Colonic mucosa (tissue), 4 donors: ENCODE data around the gene RHOBTB1. TPM values are rescaled to one million over a fixed set of nuclear protein-coding genes. Genes with fewer than 3 reads are reported as not detected.

Source experiments
- DNase-seq: peaks from one replicate; pipeline ENCODE4 v3.0.0-alpha.2; 2020
- H3K27ac ChIP-seq: fragments of 200-600 bp; one replicate; pipeline ENCODE4 v1.8.0; 2021
- H3K27me3 ChIP-seq: fragments of 200-600 bp; one replicate; pipeline ENCODE4 v1.8.0; 2021
- H3K36me3 ChIP-seq: fragments of 200-600 bp; one replicate; pipeline ENCODE4 v1.8.0; 2021
- H3K4me1 ChIP-seq: fragments of 200-600 bp; one replicate; pipeline ENCODE4 v1.8.0; 2021; ENCODE audit warnings: mild to moderate bottlenecking
- H3K4me3 ChIP-seq: fragments of 200-600 bp; one replicate; pipeline ENCODE4 v1.8.0; 2021
- H3K9ac ChIP-seq, 2 donors: one replicate each; pipeline ENCODE4 v1.7.0; 2013; ENCODE audit warnings: control low read depth in 2 of 2, low read depth in 2 of 2, low read length in 2 of 2
- H3K9me3 ChIP-seq: fragments of 200-600 bp; one replicate; pipeline ENCODE4 v1.8.0; 2021
- CTCF ChIP-seq: fragments of 200-600 bp; IDR thresholded peaks from one replicate; pipeline ENCODE4 v1.8.0; 2022; ENCODE audit warnings: antibody characterized with exemption, mild to moderate bottlenecking
- intact Hi-C: fragments of 100-400 bp; cut with DNase I; formaldehyde crosslinking; loops from one replicate; pipeline ENCODE4 v1.14.1; 2022
- total RNA-seq, 2 donors: library from RNA; stranded (reverse); fragmentation: NEBNext Ultra II Directional in 1 of 2; extraction: Animal tissue kit (Norgen Biotek cat#: 25700) in 1 of 2; gene quantifications; one replicate each; pipeline ENCODE4 v1.2.1, GENCODE V29; 2021
- donor health status: healthy.
- donor health status: DM: no; HTN: no; CAD: no.
- donor health status: DM: no; HTN: no; CAD: no.

The RHOBTB1 gene
- total RNA-seq, 2 donors from 2014 or later = 2.5 to 4.9 TPM

DNA sequence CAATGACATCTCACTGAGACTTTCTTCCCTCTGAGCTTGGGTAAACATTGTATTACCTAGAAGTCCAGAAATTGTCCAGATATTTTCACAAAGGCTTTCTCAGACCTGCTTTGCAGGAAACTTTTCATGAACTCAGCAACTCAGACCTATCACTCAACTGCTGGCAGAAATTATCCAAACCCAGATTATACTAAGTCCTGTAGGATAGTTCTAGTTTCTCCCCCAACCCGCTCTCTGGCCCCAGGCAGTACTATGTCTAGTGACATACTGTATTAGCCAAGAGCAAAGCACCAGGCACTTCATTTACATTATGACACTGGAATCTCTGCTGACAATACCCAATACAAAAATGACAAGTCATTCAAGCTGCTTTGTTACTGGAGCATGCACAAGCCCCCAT is 75.0 kb downstream of the RHOBTB1 start:
- no peaks in the 10 kb centered on the region for H3K27me3 ChIP-seq
- intact Hi-C loops = no loop called here
- no peak overlapping the region for H3K4me3 ChIP-seq
- no peaks in the 10 kb centered on the region for H3K9me3 ChIP-seq
- no peak overlapping the region for H3K9ac ChIP-seq
- no peak overlapping the region for H3K27ac ChIP-seq
- H3K4me1 ChIP-seq = no peaks in the 10 kb centered on the region
- no peak for DNase-seq
- TF ChIP-seq CTCF = no peak
- H3K36me3 ChIP-seq = no peaks in the 10 kb centered on the region

- intact Hi-C loops = no loop called here
- Histone ChIP-seq H3K4me3 (no peak overlapping the region), H3K36me3 (no peaks in the 10 kb centered on the region), H3K9me3 (no peaks in the 10 kb centered on the region), H3K27ac (no peak overlapping the region), H3K4me1 (no peaks in the 10 kb centered on the region), H3K27me3 (no peaks in the 10 kb centered on the region), H3K9ac (no peak overlapping the region)
- TF ChIP-seq CTCF = no peak
- DNase-seq = no peak
These were observed 78.7 kb downstream of the RHOBTB1 start for GRCh38 chr10:60865198-60865783.

DNA sequence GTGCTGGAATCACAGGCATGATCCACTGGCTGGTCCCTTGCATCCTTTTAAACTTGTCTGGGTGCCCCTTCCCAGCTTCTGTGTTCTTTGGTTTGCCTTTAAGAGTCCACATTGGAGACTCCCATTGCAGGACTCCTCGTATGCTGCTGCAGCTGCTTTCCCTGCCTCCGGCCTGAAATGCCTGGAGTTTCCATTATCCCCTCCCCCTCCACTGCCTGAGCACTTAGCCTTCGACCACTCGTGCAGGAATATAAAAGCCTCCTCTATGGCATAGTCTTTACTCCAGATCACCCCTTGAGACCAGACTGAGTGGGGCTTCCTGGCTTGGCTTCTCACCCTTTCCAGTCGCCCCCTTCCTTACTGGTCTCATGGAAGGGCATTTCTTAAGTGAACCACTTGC is 80.2 kb downstream of the RHOBTB1 start:
- H3K4me3 ChIP-seq = no peak overlapping the region
- no peak for TF ChIP-seq CTCF
- H3K4me1 ChIP-seq = no peaks in the 10 kb centered on the region
- H3K36me3 ChIP-seq = no peaks in the 10 kb centered on the region
- H3K27ac ChIP-seq = no peak overlapping the region
- no peaks in the 10 kb centered on the region for H3K9me3 ChIP-seq
- intact Hi-C loops = no loop called here
- DNase-seq = no peak
- no peak overlapping the region for H3K9ac ChIP-seq
- H3K27me3 ChIP-seq = no peaks in the 10 kb centered on the region

DNA sequence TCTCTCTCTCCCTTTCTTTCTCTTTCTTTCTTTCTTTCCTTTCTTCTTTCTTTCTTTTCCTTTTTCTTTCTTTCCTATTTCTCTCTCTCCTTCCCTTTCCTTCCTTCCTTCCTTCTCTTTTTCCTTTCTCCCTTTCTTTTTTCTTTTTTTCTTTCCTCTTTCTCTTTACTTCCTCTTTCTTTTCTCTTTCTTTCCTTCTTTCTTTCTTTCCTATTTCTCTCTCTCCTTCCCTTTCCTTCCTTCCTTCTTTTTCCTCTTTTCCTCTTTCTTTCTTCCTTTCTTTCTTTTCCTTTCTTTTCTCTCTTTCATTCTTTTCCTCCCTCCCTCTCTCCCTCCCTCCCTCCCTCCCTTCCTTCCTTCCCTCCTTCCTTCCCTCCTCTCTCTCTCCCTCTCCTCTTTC is 81.5 kb downstream of the RHOBTB1 start:
- Histone ChIP-seq H3K4me3 (no peak overlapping the region), H3K27me3 (no peaks in the 10 kb centered on the region), H3K36me3 (no peaks in the 10 kb centered on the region), H3K9ac (no peak overlapping the region), H3K4me1 (no peaks in the 10 kb centered on the region), H3K9me3 (no peaks in the 10 kb centered on the region), H3K27ac (no peak overlapping the region)
- no peak for TF ChIP-seq CTCF
- DNase-seq = no peak
- intact Hi-C loops = no loop called here

- Histone ChIP-seq H3K27me3 (no peaks in the 10 kb centered on the region), H3K36me3 (no peaks in the 10 kb centered on the region), H3K4me3 (no peak overlapping the region), H3K27ac (no peak overlapping the region), H3K9me3 (no peaks in the 10 kb centered on the region), H3K9ac (no peak overlapping the region), H3K4me1 (no peaks in the 10 kb centered on the region)
- no peak for TF ChIP-seq CTCF
- no peak for DNase-seq
- intact Hi-C loops = no loop called here
These were observed 87.6 kb downstream of the RHOBTB1 start for GRCh38 chr10:60856405-60856804.
